Myocyte (in vitro differentiated cells): Measurements from ENCODE around the gene SNRNP70. TPM values are rescaled to one million over a fixed set of nuclear protein-coding genes. Genes with fewer than 3 reads are reported as not detected.
"Not testable (repeated sequence)": the region's sequence is repeated elsewhere in the genome, so short reads cannot be mapped to it uniquely, and the experiment has no call there.

ENCODE experiments used
- DNase-seq: peaks from one replicate; pipeline ENCODE4 v3.0.0-alpha.2; 2012; ENCODE audit warnings: low read depth
- total RNA-seq: library from RNA; depleted of rRNA; stranded (reverse); fragments of >200 nt; gene quantifications from 2 replicates; pipeline ENCODE4 v1.2.3, GENCODE V29; 2014

The SNRNP70 gene
- total RNA-seq, 1 donor from 2014 or later, result 312 TPM

- no peak for DNase-seq
These were observed 56.1 kb downstream of the SNRNP70 start for GRCh38 chr19:49141352-49141751.

- peak; percentile 95 for DNase-seq
These were observed 57.6 kb downstream of the SNRNP70 start for GRCh38 chr19:49142866-49143335.

GRCh38 chr19:49145573-49146407 is 60.5 kb downstream of the SNRNP70 start:
- DNase-seq, result peak; percentile 75

DNA sequence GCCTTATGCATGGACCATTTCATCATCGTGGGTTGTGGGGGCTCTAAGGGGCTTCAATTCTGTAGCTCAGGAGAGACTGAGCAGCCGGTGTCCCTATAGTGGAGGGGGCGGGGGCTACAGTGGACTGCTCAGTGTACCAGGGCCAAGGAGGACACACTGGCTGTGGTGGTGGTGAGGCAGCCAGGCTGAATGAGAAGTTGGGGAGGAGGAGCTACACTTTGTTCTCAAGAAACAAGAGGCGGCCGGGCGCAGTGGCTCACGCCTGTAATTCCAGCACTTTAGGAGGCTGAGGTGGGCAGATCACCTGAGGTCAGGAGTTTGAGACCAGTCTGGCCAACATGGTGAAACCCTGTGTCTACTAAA is 61.1 kb downstream of the SNRNP70 start:
- not testable (repeated sequence) for DNase-seq

DNA sequence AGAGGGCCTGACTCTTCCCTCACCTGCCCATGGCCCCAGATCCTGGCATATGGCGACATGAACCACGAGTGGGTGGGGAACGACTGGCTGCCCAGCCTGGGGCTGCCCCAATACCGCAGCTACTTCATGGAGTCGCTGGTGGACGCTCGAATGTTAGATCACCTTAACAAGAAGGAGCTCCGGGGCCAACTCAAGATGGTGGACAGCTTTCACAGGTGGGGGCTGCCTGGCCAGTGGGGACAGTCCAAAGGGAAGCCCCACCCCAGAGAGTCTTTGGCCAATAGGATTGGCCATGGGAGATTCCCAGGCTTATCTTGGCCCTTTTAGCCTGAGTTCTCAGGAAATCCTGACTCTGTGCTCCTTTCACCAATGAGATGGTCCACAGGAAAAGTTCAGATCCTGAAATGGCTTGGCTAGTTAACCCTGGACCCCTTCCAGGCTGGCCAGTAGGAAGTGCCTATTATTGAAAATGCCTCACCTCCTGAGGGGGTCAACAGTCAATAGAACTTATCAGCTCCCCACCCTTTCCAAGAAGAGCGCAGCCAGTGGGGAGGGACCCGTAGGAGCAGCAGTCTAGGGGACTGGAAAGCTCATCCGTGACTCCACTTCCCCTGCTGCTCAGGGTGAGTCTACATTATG is 62.9 kb downstream of the SNRNP70 start:
- DNase-seq, result no peak

DNA sequence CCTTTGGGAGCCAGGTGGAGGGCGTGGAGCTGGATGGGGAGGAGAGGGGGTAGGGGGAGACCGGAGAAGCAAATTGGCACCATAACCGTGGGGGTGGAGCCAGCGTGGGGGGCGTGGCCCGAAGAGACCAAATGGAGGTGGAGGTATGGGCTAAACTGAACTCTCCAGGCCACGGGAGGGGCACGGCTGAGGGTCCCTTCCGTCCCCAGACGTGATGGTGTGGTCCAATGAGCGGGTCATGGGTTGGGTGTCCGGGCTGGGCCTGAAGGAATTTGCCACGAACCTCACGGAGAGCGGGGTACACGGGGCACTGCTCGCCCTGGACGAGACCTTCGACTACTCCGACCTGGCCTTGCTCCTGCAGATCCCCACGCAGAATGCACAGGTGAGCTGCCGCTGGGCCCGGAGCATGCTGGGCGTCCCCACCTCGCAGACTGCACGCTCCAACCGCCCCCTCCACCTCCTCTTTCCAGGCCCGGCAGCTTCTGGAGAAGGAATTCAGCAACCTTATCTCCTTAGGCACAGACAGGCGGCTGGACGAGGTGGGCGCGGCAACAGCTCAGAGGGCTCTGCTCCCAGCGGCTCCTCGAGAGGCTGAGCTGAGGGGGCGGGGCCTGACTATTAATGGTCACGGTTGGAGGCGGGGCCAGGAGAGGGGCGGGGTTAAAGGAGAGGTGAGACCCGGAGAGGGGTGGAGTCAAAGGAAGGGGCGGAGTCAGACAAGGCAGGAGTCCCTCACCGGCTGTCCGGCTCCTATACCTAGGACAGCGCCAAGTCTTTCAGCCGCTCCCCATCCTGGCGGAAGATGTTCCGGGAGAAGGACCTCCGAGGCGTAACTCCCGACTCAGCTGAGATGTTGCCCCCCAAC is 63.8 kb downstream of the SNRNP70 start:
- peak; percentile 96 for DNase-seq

GRCh38 chr19:49149652-49150105 is 64.4 kb downstream of the SNRNP70 start:
- DNase-seq, result peak; percentile 92

DNA sequence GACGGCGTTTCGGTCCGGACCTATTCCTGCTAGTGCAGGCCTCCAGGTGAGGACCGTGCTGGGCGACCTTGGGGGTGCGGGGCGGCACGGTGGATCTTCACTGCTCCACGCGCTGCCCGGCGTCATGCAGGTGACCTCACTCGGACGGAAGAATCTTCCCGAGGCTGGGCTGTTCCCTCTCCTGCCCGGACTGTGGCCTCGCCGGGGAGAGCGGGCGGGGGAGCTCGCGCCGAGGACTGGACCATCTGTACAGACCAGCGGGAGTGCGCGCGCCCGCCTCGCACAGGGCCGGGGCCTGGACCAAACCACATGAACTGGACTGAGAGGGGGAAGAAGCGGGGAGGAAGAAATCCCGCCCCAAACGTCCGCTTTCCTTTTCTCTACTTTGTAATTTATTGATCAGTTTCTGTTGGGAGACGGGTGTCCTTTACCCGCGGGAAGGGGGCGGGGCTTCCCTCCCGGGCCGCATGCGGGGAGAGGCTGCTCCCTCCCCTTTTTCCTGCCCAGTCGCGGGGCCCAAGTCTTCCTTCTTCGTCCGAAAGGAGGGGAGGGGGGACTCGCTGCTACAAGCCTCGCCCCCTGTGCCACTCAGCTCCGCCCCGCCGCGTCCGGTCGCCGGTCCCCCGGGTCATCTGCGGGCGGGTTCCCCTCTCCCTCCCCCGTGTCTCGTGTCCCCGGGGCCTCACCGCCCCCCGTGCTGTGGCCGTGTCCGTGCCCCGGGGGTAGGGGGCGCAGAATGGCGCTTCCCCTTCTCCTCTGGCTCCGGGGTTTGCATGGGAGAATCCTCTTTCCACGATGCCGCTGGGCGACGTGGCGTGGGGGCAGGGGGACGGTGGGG is 65.1 kb downstream of the SNRNP70 start:
- DNase-seq, result peak; percentile 91

DNA sequence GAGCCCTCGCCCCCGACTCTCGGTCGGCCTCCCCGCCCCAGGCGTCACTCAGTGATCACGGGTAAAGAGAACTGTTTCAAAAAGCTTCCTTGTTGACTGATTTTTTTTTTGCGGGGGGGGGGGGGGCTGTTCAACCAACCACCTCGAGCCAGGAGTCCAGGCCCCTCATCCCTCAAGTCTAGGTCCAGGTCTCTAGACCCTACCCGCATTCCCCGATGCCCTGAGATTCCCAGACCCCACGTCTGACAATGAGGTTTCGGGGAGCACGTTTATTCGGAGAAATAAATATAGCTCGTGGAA is 65.6 kb downstream of the SNRNP70 start:
- no peak for DNase-seq

DNA sequence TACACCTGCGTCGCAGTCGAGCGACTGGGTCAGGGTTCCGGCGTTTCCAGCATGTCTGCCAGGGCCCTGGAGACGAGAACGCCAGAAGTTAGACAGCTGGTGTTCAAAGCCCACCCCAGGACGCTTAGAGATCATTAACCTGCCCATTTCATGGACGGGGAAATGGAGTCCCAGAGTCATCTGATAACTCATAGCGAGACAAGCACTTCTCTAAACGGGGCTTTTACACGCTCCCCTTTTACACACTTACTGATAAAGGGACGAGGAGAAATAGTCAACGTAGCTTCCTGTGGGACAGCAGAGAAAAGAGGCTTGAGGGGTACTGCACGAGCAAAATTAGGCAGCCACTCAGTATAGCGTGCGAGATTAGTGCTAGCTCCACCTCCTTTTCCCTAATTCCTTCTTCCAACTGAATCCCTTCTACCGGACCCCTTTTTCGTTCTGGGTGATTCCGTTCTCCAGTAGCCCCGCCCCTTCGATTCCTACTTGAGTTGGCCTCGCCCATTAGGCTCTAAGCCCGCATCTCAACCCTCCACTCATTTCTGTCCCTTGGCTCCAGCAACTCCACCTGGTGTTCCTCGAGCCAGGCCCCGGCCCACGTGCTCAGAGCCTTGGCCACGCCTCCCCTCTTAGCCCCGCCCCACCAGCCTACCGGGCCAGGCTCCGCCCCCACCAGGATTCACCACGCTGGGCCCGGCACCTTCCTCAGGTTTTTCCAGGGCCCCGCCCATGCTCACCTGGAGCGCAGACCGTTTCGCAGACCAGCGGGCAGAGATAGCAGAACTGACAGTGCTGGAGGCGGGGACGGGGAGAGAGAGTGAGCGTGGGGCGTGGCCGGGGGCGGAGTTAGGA is 66.2 kb downstream of the SNRNP70 start:
- peak; percentile 59 for DNase-seq

- DNase-seq, result no peak
These were observed 66.9 kb downstream of the SNRNP70 start for GRCh38 chr19:49152119-49152550.

- DNase-seq, result no peak
These were observed 68.0 kb downstream of the SNRNP70 start for GRCh38 chr19:49153167-49153809.

DNA sequence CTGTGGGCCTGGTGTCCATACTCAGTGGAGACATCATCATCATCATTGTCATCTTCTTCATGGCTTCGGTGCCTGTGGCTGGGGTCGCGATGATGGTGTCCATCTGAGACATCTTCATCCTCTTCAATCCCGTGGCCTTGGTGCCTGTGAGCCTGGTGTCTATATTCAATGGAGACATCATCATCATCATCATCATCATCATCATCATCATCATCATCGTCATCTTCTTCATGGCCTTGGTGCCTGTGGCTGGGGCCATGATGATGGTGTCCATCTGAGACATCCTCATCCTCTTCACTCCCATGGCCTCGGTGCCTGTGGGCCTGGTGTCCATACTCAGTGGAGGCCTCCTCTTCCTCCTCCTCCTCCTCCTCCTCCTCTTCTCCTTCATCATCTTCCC is 69.0 kb downstream of the SNRNP70 start:
- DNase-seq, result no peak

- peak; percentile 87 for DNase-seq
These were observed 70.0 kb downstream of the SNRNP70 start, which contains the start of gene HRC for GRCh38 chr19:49155005-49155819. HRC (minus strand) TSS chr19:49155396; CDS start chr19:49155237, 159 bp downstream.

GRCh38 chr19:49155820-49156346 is 70.6 kb downstream of the SNRNP70 start:
- DNase-seq, result peak; percentile 97

DNA sequence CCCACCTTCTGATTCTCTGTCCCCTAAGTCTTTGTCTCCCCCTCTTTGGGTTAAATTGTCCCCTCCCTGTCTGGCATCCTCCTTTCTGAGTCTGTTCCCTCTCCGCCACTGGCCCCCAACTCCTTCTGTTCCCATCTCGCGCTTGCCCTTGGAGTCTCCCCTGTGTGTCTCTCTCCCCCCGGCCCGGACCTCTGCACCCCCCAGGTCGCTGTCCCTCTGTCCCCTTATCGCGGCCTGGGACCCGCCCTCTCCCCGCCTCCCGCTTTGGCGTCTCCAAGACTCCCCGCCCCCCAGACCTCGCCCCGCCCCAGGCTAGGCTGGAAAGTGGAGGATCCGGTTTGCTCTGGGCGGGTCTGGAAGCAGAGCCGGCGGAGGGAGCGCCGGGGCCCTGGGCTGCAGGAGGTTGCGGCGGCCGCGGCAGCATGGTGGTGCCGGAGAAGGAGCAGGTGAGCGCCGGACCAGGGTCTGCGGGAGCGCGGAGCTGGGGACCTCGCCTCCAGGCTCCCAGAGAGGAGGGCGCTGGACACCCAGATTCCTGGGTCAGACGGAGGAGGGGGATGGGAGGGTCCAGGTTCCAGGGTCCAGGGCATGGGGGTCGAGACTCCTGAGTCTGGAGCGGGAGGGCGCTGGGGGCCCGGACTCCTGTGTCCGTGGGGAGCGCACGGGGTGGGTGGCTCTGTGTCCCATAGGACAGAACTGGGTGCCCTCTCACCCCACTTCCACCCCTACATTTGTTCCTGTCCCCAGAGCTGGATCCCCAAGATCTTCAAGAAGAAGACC is 72.4 kb downstream of the SNRNP70 start, which contains the start of gene TRPM4:
TSS of gene TRPM4 (plus strand) at position 348 of the 780 bp plus-strand sequence. CDS start at position 423, 75 bp downstream.
- DNase-seq, result peak; percentile 94
